Caco-2 (cell line): Measurements from ENCODE around the gene IRF2. TPM values are rescaled to one million over a fixed set of nuclear protein-coding genes. Genes with fewer than 3 reads are reported as not detected.

Source experiments
- BruUV-seq: library from RNA; stranded (reverse); fragments of 400-500 nt; replicated peaks from 2 replicates; lab custom pipeline; 2021; lab: Mats Ljungman, UMichigan
- CTCF ChIA-PET: fragments of 300-600 bp; sonication (Branson Sonifier 250); formaldehyde crosslinking; loops from one replicate; lab custom pipeline; 2022; ENCODE audit warnings: antibody characterized with exemption; lab: Charles Lee
- POLR2A ChIA-PET: fragments of 300-600 bp; sonication (Branson Sonifier 250); formaldehyde crosslinking; loops from one replicate; lab custom pipeline; 2022; ENCODE audit warnings: antibody characterized with exemption; lab: Charles Lee
- DNase-seq, 2 experiments: peaks; one replicate each; pipeline versions ENCODE4 v3.0.0 to v3.0.0-alpha.2; 2020 to 2022
- H3K27me3 ChIP-seq: replicated peaks from 2 replicates; pipeline ENCODE4 v1.6.0; 2011; ENCODE audit warnings: low read length; ENCODE audit not compliant: control insufficient read depth, insufficient read depth
- H3K36me3 ChIP-seq: 2 replicates; pipeline ENCODE4 v1.5.1; 2011; ENCODE audit warnings: low read length; ENCODE audit not compliant: control insufficient read depth, insufficient read depth
- H3K4me1 ChIP-seq: fragments of 250-450 bp; sonication (Bioruptor Pico); 2 replicates; pipeline ENCODE4 v1.5.1; 2020; ENCODE audit warnings: mild to moderate bottlenecking
- H3K4me3 ChIP-seq: 2 replicates; pipeline ENCODE4 v1.5.1; 2011; ENCODE audit warnings: low read depth, mild to moderate bottlenecking, control low read depth, low read length
- H3K9me3 ChIP-seq: fragments of 250-450 bp; sonication (Bioruptor Pico); 2 replicates; pipeline ENCODE4 v1.5.1; 2020; ENCODE audit warnings: mild to moderate bottlenecking, moderate library complexity
- H3K27ac Mint-ChIP-seq: one replicate; pipeline ENCODE4 v1.8.0; 2022; ENCODE audit warnings: mixed read lengths; ENCODE audit not compliant: unreplicated experiment
- H3K27me3 Mint-ChIP-seq: one replicate; pipeline ENCODE4 v1.8.0; 2022; ENCODE audit warnings: mixed read lengths; ENCODE audit not compliant: insufficient read depth, unreplicated experiment
- H3K36me3 Mint-ChIP-seq: one replicate; pipeline ENCODE4 v1.8.0; 2022; ENCODE audit warnings: mild to moderate bottlenecking, mixed read lengths; ENCODE audit not compliant: insufficient read depth, unreplicated experiment
- H3K4me1 Mint-ChIP-seq: one replicate; pipeline ENCODE4 v1.8.0; 2022; ENCODE audit warnings: low read depth, mixed read lengths; ENCODE audit not compliant: unreplicated experiment
- H3K4me3 Mint-ChIP-seq: one replicate; pipeline ENCODE4 v1.8.0; 2022; ENCODE audit warnings: mild to moderate bottlenecking, moderate library complexity, mixed read lengths; ENCODE audit not compliant: unreplicated experiment
- H3K9me3 Mint-ChIP-seq: one replicate; pipeline ENCODE4 v1.8.0; 2022; ENCODE audit warnings: mixed read lengths; ENCODE audit not compliant: unreplicated experiment
- intact Hi-C: fragments of 100-400 bp; cut with micrococcal nuclease; formaldehyde crosslinking; loops from one replicate; pipeline ENCODE4 v1.10.0; 2022; ENCODE audit not compliant: unreplicated experiment
- total RNA-seq: library from RNA; stranded (reverse); gene quantifications from 2 replicates; pipeline ENCODE4 v1.2.3, GENCODE V29; 2022
- TF ChIP-seq, protein P1 (sequence below), 2 experiments: fragments of 200-600 bp in 1 of 2; IDR thresholded peaks; 1 replicate in 1 of 2; 2 replicates in 1 of 2; pipeline versions ENCODE4 v1.5.1 to v1.8.0; 2011 to 2022; ENCODE audit warnings: antibody characterized with exemption in 1 of 2, control low read depth in 1 of 2, inconsistent platforms in 1 of 2, low read depth in 1 of 2, low read length in 1 of 2, mild to moderate bottlenecking in 1 of 2, moderate library complexity in 1 of 2; ENCODE audit not compliant: insufficient read depth in 1 of 2, severe bottlenecking in 1 of 2, unreplicated experiment in 1 of 2

Gene IRF2
- total RNA-seq, 1 experiment from 2014 or later: 9.2 TPM

DNA sequence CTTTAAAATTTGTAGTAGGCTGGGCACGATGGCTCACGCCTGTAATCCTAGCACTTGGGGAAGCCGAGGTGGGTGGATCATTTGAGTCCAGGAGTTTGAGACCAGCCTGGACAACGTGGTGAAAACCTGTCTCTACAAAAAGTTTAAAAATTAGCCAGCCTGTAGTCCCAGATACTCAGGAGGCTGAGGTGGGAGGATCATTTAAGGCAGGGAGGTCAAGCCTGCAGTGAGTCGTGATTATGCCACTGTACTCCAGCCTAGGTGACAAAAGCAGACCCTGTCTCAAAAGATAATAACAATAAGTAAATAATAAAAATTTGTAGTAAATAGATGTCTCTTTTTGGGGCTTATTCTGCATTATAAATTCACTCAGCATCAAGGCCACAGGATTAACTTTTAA lies 118.5 kb downstream of the IRF2 start:
- H3K36me3 Mint-ChIP-seq: no peaks in the 10 kb centered on the region
- no peak for DNase-seq
- ChIA-PET POLR2A (no interaction called here), CTCF (no interaction called here)
- no peaks in the 10 kb centered on the region for H3K27me3 Mint-ChIP-seq
- Histone ChIP-seq H3K27me3 (no peaks in the 10 kb centered on the region), H3K4me1 (no peaks in the 10 kb centered on the region; the same call in 1 of the 2 replicates), H3K36me3 (no peaks in the 10 kb centered on the region), H3K9me3 (no peaks in the 10 kb centered on the region), H3K4me3 (no peak overlapping the region)
- BruUV-seq: no TSS peak
- H3K9me3 Mint-ChIP-seq: no peaks in the 10 kb centered on the region
- no peak overlapping the region for H3K4me3 Mint-ChIP-seq
- intact Hi-C loops: no loop called here
- no peaks in the 10 kb centered on the region for H3K4me1 Mint-ChIP-seq
- TF ChIP-seq, protein P1, sequence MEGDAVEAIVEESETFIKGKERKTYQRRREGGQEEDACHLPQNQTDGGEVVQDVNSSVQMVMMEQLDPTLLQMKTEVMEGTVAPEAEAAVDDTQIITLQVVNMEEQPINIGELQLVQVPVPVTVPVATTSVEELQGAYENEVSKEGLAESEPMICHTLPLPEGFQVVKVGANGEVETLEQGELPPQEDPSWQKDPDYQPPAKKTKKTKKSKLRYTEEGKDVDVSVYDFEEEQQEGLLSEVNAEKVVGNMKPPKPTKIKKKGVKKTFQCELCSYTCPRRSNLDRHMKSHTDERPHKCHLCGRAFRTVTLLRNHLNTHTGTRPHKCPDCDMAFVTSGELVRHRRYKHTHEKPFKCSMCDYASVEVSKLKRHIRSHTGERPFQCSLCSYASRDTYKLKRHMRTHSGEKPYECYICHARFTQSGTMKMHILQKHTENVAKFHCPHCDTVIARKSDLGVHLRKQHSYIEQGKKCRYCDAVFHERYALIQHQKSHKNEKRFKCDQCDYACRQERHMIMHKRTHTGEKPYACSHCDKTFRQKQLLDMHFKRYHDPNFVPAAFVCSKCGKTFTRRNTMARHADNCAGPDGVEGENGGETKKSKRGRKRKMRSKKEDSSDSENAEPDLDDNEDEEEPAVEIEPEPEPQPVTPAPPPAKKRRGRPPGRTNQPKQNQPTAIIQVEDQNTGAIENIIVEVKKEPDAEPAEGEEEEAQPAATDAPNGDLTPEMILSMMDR (IDR thresholded peaks at IDR 0.05; ENCODE audit: insufficient read depth in 1 of 2, low read depth in 1 of 2, low read length in 1 of 2, severe bottlenecking in 1 of 2, unreplicated experiment in 1 of 2): no peak
- no peak overlapping the region for H3K27ac Mint-ChIP-seq

DNA sequence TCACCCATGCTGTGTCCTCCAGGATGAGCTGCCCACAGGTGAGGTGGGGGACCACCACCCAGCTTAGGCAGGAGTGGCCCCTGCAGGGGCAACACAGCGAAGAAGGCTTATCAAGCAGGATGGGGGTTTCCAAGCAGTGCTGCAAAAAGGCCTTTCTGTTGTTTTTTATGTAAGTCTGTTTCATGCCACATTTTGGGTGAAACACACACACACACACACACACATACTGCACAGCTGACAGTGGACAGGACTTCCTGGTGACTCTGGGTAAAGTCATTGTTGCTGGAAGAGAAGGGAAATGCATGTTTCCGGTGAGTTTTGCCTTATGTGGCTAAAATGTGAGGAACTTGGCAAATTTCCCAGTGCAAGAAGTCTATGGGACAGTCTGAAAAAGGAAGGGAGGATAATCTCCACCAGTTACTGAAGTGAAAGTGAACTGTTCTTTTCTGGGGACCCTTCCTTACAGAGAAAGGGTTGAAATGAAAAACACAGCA lies 119.2 kb downstream of the IRF2 start:
- Histone ChIP-seq H3K4me3 (no peak overlapping the region), H3K27me3 (no peaks in the 10 kb centered on the region), H3K36me3 (no peaks in the 10 kb centered on the region), H3K9me3 (no peaks in the 10 kb centered on the region), H3K4me1 (peaks cover 5% of the 10 kb centered on the region)
- Mint-ChIP-seq H3K4me1 (peaks cover under 1% of the 10 kb centered on the region), H3K36me3 (no peaks in the 10 kb centered on the region), H3K9me3 (no peaks in the 10 kb centered on the region), H3K4me3 (no peak overlapping the region), H3K27ac (no peak overlapping the region), H3K27me3 (no peaks in the 10 kb centered on the region)
- DNase-seq: no peak
- intact Hi-C loops: no loop called here
- CTCF ChIA-PET: no interaction called here
- POLR2A ChIA-PET: no interaction called here
- BruUV-seq: no TSS peak
- TF ChIP-seq, protein P1 (IDR thresholded peaks at IDR 0.05; ENCODE audit: insufficient read depth in 1 of 2, low read depth in 1 of 2, low read length in 1 of 2, severe bottlenecking in 1 of 2, unreplicated experiment in 1 of 2): no peak

DNA sequence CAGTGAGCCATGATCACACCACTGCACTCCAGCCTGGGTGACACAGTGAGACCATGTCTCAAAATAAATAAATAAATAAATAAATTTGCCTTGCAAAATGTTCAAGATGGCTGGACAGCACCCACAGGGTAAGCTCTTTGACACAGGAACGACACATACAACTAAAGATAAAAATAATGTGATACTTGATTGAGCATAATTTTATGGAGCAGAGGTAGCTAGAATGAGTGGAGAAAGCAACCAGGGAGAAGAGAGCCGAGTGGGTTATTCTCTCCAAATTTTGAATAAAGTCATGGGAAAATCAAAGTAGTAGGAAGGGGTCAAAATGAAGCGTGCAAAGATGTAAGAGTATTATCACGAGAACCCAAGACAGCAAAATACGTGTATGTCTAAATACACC lies 121.5 kb downstream of the IRF2 start:
- no peak overlapping the region for H3K27ac Mint-ChIP-seq
- Histone ChIP-seq H3K36me3 (no peaks in the 10 kb centered on the region), H3K27me3 (no peaks in the 10 kb centered on the region), H3K4me1 (peaks cover 22% of the 10 kb centered on the region), H3K4me3 (no peak overlapping the region), H3K9me3 (no peaks in the 10 kb centered on the region)
- H3K27me3 Mint-ChIP-seq: no peaks in the 10 kb centered on the region
- H3K36me3 Mint-ChIP-seq: peaks cover 6% of the 10 kb centered on the region
- no peak for DNase-seq
- ChIA-PET POLR2A (no interaction called here), CTCF (no interaction called here)
- no peaks in the 10 kb centered on the region for H3K9me3 Mint-ChIP-seq
- TF ChIP-seq, protein P1 (IDR thresholded peaks at IDR 0.05; ENCODE audit: insufficient read depth in 1 of 2, low read depth in 1 of 2, low read length in 1 of 2, severe bottlenecking in 1 of 2, unreplicated experiment in 1 of 2): no peak
- no TSS peak for BruUV-seq
- H3K4me1 Mint-ChIP-seq: peaks cover 24% of the 10 kb centered on the region
- intact Hi-C loops: no loop called here
- no peak overlapping the region for H3K4me3 Mint-ChIP-seq
